ENCODE measurements around the gene HSF5.
"Not testable (repeated sequence)": the region's sequence is repeated elsewhere in the genome, so short reads cannot be mapped to it uniquely, and the experiment has no call there.

Gene HSF5

DNA sequence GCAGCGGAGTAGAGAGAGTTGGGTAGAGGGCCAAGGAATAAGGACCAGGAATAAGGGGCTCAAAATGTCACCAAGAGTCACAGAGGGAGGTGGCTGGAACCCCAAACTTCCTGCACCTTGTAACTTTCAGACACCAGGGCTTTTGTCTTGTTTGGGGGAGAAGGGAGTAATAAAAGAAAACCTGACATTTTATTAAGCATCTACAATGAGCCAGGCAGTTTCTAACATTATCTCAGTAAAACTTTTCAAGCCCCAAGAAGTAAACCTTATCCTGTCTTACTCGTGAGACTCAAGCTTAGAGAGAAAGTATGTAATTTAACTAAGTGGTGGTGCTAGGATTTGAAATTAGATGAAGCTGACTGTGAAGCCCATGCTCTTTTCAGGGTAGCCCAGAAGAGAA lies 27.1 kb upstream of the HSF5 start:
- DNase-seq: no peak

DNA sequence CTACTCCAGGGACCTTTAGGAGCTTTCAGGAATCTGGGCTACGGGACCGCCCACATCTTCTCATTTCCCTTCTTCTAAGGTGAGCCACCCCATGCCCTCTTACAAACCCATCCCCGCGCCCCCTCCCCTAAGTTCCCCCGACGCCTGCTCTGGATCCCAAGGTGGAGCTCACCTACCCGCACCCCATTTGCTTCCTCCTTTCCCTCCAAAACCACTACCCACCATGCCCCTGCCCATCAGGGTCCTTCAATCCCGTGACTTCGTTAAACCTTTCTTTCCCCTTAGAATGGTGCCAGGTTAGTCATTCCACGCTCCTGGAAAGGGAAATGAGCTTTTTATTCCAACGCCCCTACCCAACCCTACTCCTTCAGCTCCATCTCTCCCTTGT lies 26.6 kb upstream of the HSF5 start:
- DNase-seq: no peak

DNA sequence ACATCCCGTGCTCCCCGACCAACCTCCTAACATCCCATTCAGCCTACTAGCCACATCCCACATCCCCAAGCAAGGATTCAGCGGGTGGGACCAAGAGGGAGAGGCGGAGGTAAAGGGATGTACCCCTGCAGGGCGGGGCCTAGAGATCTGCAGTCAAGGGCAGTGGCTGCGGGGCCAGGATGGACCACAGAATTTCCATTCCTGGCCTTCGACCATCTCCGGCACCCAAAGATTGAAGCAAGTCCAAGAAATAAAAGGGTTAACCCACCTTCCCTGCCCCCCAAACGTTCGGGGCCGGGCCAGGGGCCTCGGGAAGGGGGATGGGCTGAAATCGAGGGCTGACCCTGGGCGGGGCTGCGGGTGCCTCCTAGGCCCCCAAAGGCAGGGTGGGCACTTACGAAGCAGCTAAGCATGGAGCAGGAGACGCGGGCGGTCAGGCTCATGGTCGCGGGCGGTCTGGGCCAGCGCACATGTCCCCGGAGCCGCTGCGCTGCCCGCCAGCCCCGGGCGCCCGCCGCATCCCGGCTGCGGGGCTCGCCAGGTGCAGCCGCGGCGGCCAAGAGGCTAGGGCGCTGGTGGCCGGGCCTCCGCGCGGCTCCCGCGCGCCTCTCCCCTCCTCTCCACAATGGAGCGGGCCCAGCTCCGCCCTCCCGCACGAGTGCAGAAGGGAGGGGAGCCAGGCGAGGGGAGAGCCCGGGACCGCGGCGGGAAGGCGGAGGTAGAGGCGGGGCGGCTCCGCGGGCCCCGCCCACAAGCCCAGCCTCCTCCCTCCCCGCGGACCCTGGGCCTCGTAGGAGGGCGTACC lies 26.0 kb upstream of the HSF5 start, which contains the start of gene MTMR4:
TSS of gene MTMR4 (minus strand) at position 674 of the 805 bp plus-strand sequence. CDS start at position 443, 231 bp downstream.
- peak; percentile 79 for DNase-seq

- DNase-seq: peak; percentile 24
Observed at GRCh38 chr17:58513267-58513964, 25.2 kb upstream of the HSF5 start.

GRCh38 chr17:58510075-58510474 lies 21.9 kb upstream of the HSF5 start:
- DNase-seq: no peak

GRCh38 chr17:58508341-58509067 lies 20.3 kb upstream of the HSF5 start:
- no peak for DNase-seq

- DNase-seq: no peak
Observed at GRCh38 chr17:58507123-58507634, 19.0 kb upstream of the HSF5 start.

DNA sequence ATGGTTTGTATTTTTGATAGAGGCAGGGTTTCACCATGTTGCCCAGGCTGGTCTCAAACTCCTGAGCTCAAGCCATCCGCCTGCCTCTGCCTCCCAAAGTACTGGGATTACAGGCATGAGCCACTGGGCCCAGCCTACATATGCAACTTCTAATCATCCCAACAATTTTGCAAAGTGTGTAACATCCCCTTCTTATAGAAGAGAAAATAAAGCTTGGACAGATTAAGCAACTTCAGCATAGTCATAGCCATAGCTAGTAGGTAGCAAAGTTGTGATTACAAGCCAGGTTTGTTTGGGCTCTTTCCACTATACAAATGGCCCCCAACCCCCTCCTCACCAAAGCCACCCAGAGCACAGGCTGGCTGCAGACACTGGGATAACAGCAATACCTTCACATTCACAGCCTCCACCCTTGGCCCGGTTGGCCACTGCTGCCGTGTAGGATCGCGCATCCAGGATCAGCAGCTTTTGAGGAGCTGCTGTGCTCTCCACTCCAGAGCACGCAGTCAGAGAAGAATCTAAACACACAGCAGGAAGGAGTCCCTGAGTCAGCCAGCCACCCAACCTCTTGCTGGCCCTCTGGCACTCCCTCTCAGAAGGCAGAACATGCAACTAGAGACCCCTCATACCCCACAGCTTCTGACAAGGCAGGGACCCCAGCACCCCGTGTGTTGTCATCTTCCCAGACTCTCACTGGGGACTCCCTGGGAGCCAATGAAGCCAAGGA lies 18.3 kb upstream of the HSF5 start:
- no peak for DNase-seq

DNA sequence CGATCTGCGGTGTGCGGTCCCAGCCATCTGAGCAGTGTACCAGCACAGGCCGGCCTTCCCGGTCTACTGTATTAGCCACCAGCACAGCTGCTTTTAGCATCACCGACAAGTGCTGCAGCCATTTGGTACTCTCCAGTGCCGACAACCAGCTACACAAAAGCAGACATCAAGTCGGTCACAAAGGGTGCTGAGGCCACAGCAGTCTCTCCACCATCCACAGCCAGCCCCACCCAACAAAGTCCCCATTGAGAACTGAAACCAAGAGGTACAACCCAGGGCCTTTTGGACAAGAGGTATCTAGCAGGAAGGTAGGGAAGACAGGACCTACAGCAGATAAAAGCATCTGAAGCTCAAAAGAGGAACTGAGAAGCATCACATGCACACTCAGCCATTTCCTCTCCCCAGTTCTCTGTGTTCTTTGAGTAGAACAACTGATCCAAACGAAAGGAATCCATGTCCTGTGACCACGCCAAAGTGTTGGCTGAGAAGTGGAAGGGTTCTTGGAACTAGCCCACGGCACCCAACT lies 16.7 kb upstream of the HSF5 start:
- DNase-seq: no peak

GRCh38 chr17:58503866-58504265 lies 15.7 kb upstream of the HSF5 start:
- DNase-seq: no peak

- not testable (repeated sequence) for DNase-seq
Observed at GRCh38 chr17:58503134-58503533, 14.9 kb upstream of the HSF5 start.

DNA sequence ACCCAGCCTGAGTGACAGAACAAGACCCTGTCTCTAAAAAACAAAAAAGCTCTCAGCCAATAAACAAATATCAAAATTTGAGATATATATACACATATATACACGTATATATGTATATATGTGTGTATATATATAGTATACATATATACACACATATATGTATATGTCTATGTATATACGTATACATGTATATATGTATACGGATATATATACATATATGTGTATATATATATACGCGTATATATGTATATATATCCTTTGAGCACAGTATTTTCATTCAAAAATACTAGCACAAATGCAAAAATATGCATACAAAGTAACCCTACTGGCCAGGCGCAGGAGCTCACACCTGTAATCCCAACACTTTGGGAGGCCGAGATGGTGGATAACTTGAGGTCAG lies 13.2 kb upstream of the HSF5 start:
- no peak for DNase-seq

DNA sequence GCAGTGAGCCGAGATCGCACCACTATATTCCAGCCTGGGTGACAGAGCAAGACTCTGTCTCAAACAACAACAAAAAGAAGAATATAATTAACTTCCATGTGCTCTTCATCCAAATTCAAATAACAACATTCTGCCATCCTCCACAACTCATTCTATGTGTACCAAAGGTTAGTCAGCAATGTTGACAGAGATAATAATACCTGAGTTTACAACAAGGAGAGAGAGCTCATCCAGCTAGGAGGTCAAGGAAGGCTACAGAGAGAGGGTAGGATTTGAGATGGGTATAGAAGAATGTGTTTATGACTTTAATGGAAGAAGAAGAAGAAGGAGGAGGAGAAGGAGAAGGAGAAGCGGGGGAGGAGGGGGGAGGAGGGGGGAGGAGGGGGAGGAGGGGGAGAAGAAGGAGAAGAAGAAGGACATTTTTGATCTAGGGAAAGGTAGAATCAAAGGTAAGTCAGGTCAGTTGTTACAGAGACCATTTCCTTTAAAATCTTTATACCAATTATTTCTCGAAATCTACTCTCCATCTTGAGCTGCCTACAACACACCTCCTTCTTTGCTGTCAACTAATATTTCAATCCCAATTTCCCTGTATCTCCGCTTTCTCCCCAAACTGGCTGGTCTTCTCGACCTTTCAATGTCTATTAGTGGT lies 10.1 kb upstream of the HSF5 start:
- DNase-seq: no peak

DNA sequence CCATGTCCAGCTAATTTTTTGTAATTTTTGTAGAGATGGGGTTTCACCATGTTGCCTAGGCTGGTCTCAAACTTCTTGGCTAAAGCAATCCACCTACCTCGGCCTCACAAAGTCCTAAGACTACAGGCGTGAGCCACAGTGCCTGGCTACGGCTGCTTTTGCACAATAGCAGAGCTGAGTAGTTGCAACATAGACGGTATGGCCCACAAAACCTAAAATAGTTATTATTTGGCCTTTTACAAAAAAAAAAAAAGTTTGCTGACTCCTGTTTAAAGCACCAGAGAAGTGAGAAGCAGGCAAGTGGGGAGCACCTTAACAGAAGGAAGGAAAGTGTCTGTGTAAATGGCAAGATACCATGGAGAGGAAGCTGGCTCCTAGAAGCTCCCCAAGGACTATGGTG lies 5.3 kb upstream of the HSF5 start:
- no peak for DNase-seq

- DNase-seq: no peak
Observed at GRCh38 chr17:58492238-58493121, 4.3 kb upstream of the HSF5 start.

DNA sequence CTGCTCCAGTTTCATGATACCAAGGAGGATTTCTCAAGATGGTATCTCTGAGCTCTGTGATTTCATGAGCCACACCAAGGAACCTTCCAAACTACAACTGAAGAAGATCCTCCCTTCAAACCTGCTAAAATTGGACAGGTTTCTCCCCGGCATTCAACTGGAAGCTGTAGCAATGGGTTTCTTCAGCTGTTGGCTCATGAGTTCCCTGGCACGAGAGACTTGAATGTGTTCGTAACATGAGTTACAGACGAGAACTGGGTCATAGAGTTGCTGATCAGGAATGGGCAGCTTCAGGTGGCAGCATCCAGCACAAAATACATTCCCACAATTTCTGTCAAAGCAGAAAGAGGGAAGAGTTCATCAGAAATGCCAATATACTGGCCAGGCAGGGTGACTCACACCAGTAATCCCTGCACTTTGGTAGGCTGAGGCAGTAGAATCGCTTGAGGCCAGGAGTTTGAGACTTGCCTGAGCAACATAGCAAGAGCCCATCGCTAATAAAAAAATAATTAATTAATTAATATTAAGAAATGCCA lies 3.4 kb upstream of the HSF5 start:
- no peak for DNase-seq

DNA sequence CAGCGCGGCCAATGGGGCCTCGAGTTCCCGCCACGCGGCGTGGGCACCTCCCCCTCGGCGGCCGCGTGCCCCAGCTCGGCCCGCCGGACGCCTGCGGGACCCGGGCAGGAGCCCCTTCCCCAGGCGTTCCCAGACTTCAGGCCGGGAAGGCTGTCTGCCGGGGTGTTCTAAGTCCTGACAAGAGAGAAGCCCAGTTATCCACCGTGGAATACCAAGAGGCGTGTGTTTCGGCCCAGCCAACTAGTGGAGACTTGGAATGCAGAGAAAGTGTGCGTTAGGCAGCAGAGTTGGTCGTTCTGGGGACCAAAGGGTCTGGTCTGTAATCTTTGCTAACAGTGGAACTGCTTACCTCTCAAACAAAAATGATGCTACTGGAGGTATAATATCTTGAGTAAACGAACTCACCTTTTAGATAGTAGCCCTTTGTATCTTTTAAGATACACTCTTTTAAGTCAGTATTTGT lies 251 bp upstream of the HSF5 start:
- DNase-seq: no peak

- no peak for DNase-seq
Observed at GRCh38 chr17:58484600-58484999, 3.6 kb downstream of the HSF5 start.

DNA sequence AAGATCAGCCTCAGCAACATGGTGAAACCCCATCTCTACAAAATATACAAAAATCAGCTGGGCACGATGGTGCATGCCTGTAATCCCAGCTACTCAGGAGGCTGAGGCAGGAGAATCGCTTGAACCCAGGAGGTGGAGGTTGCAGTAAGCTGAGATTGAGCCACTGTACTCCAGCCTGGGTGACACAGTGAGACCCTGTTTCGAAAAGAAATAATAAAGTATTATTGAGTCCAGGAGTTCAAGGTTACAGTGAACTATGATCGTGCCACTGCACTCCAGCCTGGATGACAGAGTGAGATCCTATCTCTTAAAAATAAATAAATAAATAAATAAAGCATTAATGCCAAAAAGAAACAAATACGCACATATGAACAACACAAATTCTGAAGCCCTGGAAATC lies 6.4 kb downstream of the HSF5 start:
- DNase-seq: not testable (repeated sequence)

DNA sequence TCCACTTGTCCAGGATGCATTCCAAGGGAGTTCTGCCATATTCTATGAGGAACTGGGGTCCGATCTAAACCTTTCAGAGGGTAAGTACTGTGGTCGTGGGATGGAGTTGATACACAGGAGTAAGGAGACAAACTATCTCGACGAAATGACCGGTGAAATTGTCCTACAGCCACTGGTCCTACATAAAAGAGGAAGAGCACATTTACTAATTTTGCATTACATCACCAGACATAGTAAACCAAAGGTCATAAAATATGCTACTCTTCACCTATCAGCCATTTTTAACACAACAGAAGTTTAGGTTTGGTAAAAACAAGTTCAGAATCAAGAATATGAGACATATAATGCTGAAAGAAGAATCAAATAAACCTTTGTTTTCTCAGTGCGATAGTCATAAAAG lies 8.1 kb downstream of the HSF5 start:
- DNase-seq: no peak

GRCh38 chr17:58476812-58477211 lies 11.4 kb downstream of the HSF5 start:
- DNase-seq: no peak
